IPS-18a (cell line): ENCODE measurements around the gene MYO6.

Experiments
- H3K27ac ChIP-seq: one replicate; pipeline ENCODE4 v1.5.1; 2013; ENCODE audit warnings: low read length
- H3K27me3 ChIP-seq: one replicate; pipeline ENCODE4 v1.6.1; 2013; ENCODE audit warnings: mild to moderate bottlenecking, low read length; ENCODE audit not compliant: control insufficient read depth, insufficient read depth
- H3K36me3 ChIP-seq: one replicate; pipeline ENCODE4 v1.6.1; 2013; ENCODE audit warnings: low read depth, low read length; ENCODE audit not compliant: control insufficient read depth
- H3K4me1 ChIP-seq: one replicate; pipeline ENCODE4 v1.6.1; 2013; ENCODE audit warnings: low read depth, low read length; ENCODE audit not compliant: control insufficient read depth
- H3K4me3 ChIP-seq: one replicate; pipeline ENCODE4 v1.5.1; 2013; ENCODE audit warnings: low read length
- H3K9ac ChIP-seq: one replicate; pipeline ENCODE4 v1.6.1; 2013; ENCODE audit warnings: mild to moderate bottlenecking, low read length, moderate library complexity
- H3K9me3 ChIP-seq: one replicate; pipeline ENCODE4 v1.6.1; 2013; ENCODE audit warnings: low read depth, low read length; ENCODE audit not compliant: control insufficient read depth

Gene MYO6

DNA sequence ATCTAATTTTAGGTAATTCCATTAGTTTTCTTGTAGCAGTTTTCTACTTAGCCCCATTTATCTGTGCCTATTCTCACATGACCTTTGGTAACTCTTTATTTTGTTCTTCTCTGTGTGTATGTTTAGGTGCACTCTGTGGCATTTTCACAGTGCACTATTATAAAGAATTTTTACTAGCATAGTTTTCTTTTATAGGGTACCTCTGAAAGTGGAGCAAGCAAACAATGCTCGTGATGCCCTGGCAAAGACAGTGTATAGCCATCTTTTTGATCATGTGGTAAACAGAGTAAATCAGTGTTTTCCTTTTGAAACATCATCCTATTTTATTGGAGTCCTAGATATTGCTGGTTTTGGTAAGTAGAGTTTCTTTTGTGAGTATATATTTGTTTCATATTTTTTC lies 107.9 kb downstream of the MYO6 start:
- Histone ChIP-seq H3K27me3 (no peaks in the 10 kb centered on the region), H3K4me1 (no peaks in the 10 kb centered on the region), H3K9ac (no peak overlapping the region), H3K4me3 (no peak overlapping the region), H3K9me3 (no peaks in the 10 kb centered on the region), H3K36me3 (no peaks in the 10 kb centered on the region), H3K27ac (no peak overlapping the region)

DNA sequence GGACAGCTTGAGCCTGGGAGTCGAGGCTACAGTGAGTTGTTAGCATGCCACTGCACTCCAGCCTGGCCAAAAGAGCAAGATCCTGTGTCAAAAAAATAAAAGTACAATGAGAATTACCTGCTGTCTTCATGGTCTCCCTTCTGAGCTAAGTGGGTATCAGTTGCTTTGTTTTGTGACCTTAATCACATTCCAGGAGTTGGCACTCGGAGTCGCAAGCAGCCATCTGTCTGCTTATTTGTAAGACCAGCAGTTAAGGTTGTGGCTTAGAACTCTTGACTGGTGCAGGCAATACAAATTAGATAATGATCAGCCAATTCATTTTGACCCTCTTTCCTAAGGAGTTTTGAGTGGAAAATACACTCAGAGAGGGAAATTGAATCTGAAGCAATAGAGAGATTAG lies 114.0 kb downstream of the MYO6 start:
- H3K9ac ChIP-seq, result no peak overlapping the region
- H3K27me3 ChIP-seq, result no peaks in the 10 kb centered on the region
- H3K4me1 ChIP-seq, result no peaks in the 10 kb centered on the region
- H3K36me3 ChIP-seq, result peaks cover 6% of the 10 kb centered on the region
- H3K4me3 ChIP-seq, result no peak overlapping the region
- H3K27ac ChIP-seq, result no peak overlapping the region
- no peaks in the 10 kb centered on the region for H3K9me3 ChIP-seq

DNA sequence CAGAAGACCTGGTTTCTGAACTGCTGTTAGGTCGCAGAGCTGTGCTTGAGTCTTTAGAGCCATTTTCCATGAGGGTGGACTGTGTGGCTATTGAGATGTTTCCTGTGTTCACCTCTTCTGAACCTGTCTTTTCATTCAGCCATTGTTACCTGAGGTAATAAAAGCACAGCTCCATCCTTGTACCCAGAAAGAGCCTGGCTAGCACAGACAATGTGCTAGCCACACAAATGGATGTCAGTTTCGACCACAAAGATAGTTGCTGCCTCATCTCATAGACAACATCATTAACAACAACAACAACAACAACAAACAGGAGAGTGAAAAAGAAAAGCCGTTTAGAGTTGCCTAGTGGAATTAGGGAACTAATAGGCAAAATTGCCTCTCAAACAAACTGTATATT lies 114.7 kb downstream of the MYO6 start:
- Histone ChIP-seq H3K4me3 (no peak overlapping the region), H3K27ac (no peak overlapping the region), H3K36me3 (peaks cover 6% of the 10 kb centered on the region)

DNA sequence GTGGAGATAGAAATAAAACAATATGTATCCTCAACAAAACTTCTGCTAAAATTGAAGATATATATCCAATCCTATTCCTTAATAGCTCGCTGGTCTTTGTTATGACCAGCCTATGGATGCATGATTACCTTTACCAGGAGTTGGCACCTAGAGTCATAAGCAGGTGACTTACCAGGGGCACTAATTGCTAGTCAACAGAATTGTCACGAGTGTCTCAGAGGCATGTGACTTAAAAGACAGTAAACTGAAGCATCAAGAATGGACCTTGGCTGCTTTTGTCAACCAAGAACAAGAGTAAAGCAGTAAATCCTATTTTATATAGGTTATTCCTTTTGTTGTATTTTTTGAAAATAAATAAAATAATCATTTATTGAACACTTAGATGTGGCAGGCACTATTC lies 115.4 kb downstream of the MYO6 start:
- no peaks in the 10 kb centered on the region for H3K4me1 ChIP-seq
- no peak overlapping the region for H3K9ac ChIP-seq
- no peaks in the 10 kb centered on the region for H3K27me3 ChIP-seq
- H3K36me3 ChIP-seq, result peaks cover 6% of the 10 kb centered on the region
- no peak overlapping the region for H3K4me3 ChIP-seq
- no peak overlapping the region for H3K27ac ChIP-seq
- H3K9me3 ChIP-seq, result no peaks in the 10 kb centered on the region

More for the DNA sequence above, 114.7 kb downstream of the MYO6 start:
- no peak overlapping the region for H3K9ac ChIP-seq
- no peaks in the 10 kb centered on the region for H3K9me3 ChIP-seq
- H3K27me3 ChIP-seq, result no peaks in the 10 kb centered on the region
- no peaks in the 10 kb centered on the region for H3K4me1 ChIP-seq

DNA sequence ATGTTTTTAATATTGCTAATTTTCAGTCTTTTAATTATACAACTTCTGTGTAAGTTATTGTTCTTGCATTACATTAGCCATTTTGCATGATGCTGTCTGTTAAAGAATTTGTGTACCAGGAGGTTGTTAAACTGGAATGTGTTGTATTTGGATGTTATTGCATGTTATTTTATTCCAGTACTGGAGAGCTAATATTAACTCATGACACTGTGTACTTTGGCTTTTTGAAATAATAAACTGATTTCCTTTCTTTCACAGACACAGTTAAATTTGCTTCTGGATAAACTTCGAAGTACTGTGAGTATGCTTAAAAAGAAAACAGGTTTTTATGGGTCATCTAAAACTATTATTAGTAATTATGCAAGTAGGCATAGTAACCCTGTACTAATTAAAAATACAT lies 121.3 kb downstream of the MYO6 start:
- Histone ChIP-seq H3K9ac (no peak overlapping the region), H3K4me3 (no peak overlapping the region), H3K27me3 (no peaks in the 10 kb centered on the region), H3K9me3 (no peaks in the 10 kb centered on the region), H3K36me3 (peaks cover 8% of the 10 kb centered on the region), H3K27ac (no peak overlapping the region), H3K4me1 (no peaks in the 10 kb centered on the region)

DNA sequence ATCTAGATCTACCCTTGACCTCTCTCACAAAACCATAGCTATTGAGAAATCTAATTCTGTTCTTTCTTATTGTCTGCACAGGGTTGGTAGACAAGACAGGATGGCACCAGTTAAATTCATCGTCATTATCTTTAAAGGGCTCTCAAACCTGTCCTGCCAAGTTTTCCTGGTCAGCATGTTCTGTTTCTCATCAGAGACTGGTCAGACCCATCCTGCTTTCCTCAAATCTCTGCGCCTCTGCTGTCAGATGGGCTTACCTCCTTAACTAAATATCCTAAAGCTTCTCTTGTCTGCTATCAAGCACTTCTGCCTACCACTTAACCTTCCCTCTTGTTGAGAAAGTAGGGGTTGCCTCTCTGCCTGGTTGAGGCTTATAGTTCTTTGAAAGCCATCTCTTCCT lies 125.2 kb downstream of the MYO6 start:
- H3K9me3 ChIP-seq, result no peaks in the 10 kb centered on the region
- H3K27ac ChIP-seq, result no peak overlapping the region
- H3K9ac ChIP-seq, result no peak overlapping the region
- no peaks in the 10 kb centered on the region for H3K4me1 ChIP-seq
- H3K4me3 ChIP-seq, result no peak overlapping the region
- H3K36me3 ChIP-seq, result peaks cover 8% of the 10 kb centered on the region
- no peaks in the 10 kb centered on the region for H3K27me3 ChIP-seq

DNA sequence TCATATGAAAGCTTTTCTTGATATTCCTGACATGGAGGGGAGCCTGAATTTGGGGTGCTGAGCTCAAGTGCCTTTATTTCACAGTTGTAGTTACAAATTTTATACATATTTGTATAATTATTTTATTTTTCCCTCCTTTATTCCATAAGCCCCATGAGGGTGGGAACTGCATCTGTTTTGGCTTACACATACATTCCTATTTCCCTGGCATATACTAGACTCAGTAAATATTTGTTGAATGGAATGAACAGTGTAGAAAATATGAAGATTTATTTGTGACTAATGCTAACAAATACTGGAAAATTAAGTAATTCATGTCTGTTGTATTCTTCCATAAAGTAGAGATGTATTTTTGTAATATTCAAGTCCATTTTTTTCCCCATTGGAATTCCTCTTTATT lies 127.1 kb downstream of the MYO6 start:
- H3K9ac ChIP-seq, result no peak overlapping the region
- no peaks in the 10 kb centered on the region for H3K27me3 ChIP-seq
- H3K4me3 ChIP-seq, result no peak overlapping the region
- H3K27ac ChIP-seq, result no peak overlapping the region
- H3K9me3 ChIP-seq, result no peaks in the 10 kb centered on the region
- peaks cover 8% of the 10 kb centered on the region for H3K36me3 ChIP-seq
- H3K4me1 ChIP-seq, result no peaks in the 10 kb centered on the region

DNA sequence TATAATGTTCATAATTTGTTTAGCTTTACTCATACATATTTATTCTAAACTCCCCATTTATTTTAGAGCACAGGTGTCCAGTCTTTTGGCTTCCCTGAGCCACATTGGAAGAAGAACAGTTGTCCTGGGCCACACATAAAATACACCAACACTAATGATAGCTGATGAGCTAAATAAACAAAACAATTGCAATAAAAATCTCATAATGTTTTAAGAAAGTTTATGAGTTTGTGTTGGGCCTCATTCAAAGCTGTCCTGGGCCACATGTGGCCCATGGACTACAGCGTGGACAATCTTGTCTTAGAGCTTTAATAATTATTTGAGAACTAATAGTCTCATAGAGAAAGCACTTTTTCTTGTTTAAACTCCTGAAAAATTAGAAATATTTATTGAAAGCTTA lies 131.3 kb downstream of the MYO6 start:
- no peaks in the 10 kb centered on the region for H3K9me3 ChIP-seq
- no peak overlapping the region for H3K4me3 ChIP-seq
- H3K9ac ChIP-seq, result no peak overlapping the region
- H3K27me3 ChIP-seq, result no peaks in the 10 kb centered on the region
- H3K4me1 ChIP-seq, result no peaks in the 10 kb centered on the region
- H3K27ac ChIP-seq, result no peak overlapping the region
- no peaks in the 10 kb centered on the region for H3K36me3 ChIP-seq

DNA sequence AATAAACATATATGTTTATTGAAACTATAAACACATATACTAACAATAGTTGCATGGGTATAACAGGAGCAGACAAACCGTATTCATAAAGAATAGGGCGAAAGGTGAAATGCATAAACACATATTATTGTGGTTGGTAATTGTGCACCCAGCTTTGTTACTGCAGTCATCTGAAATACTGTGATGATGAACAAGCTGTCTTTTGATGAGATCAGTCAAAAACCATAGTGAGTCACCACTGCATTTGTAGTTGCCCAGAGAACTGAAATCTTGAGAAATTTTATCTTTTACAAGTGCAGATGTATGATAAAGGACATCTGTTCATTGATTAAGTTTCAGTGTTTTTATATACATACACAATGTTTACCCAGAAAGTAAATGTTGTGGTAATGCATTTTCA lies 133.7 kb downstream of the MYO6 start:
- no peak overlapping the region for H3K4me3 ChIP-seq
- H3K9me3 ChIP-seq, result no peaks in the 10 kb centered on the region
- H3K9ac ChIP-seq, result no peak overlapping the region
- H3K36me3 ChIP-seq, result no peaks in the 10 kb centered on the region
- H3K27ac ChIP-seq, result no peak overlapping the region
- H3K4me1 ChIP-seq, result no peaks in the 10 kb centered on the region
- H3K27me3 ChIP-seq, result no peaks in the 10 kb centered on the region

DNA sequence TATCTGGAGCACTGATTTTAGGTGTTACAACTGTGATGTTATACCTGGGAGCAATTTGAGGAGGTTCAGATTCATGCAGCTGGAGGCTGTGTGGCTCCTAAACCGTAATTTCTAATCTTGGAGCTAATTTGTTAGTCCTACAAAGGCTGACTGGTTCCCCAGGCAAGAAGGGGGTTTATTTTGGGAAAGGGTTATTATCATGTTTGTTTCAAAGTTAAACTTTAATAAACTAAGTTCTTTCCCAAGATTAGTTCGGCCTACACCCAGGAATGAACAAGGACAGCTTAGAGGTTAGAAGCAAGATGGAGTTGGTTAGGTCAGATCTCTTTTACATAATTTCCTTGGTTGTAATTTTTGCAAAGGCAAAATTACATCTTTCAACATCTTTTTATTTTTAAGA lies 135.8 kb downstream of the MYO6 start:
- H3K36me3 ChIP-seq, result no peaks in the 10 kb centered on the region
- H3K4me1 ChIP-seq, result no peaks in the 10 kb centered on the region
- H3K4me3 ChIP-seq, result no peak overlapping the region
- H3K27ac ChIP-seq, result no peak overlapping the region
- no peaks in the 10 kb centered on the region for H3K27me3 ChIP-seq
- H3K9ac ChIP-seq, result no peak overlapping the region
- no peaks in the 10 kb centered on the region for H3K9me3 ChIP-seq

DNA sequence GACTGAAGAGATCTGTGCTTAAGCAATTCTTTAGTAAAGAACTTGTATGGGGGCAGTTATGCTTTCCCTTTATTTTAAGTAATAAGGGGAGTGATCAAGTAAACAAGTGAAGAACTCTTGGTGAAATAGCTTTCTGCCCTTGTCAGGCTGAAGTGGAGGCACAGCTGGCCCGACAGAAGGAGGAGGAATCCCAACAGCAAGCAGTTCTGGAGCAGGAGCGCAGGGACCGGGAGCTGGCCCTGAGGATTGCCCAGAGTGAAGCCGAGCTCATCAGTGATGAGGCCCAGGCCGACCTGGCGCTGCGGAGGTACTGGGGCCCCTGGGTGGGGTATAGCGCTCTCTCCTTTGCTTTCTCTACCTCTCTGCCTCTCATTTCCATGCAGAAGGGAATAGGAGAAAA lies 143.3 kb downstream of the MYO6 start:
- H3K27ac ChIP-seq, result no peak overlapping the region
- no peaks in the 10 kb centered on the region for H3K9me3 ChIP-seq
- H3K4me1 ChIP-seq, result no peaks in the 10 kb centered on the region
- no peak overlapping the region for H3K9ac ChIP-seq
- no peaks in the 10 kb centered on the region for H3K27me3 ChIP-seq
- H3K4me3 ChIP-seq, result no peak overlapping the region
- H3K36me3 ChIP-seq, result no peaks in the 10 kb centered on the region

DNA sequence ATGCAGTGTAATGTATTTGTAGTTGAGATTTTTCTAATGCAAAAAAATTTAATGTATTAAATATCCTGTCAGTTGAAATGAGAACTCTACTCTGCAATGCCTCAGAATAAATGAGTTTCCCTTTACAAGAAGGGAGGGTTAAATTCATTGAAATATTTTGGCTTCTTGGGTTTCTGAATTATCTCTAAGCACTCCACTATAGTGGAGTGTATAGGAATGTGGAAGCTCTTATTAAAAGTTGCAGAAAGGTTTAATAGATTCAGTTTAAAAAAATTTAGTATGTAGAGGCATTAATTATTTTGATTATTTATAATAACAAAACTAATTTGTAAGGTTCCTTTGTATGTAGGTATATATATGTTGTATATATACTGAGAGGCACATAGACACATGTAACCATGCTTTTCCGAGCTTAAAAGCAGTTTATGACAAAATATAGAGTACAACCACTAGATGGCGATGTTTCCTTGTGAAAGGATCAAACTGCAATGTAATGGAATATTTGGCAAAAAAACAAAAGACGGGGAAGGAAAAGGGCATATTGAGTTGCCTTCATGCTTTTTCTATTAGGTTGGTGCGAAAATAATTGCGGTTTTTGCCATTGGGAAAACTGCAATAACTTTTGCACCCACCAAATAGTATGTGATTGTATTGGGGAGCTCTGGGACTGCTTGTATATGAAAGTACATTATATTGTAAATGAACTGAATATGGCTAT lies 144.2 kb downstream of the MYO6 start:
- H3K36me3 ChIP-seq, result no peaks in the 10 kb centered on the region
- no peaks in the 10 kb centered on the region for H3K4me1 ChIP-seq
- no peak overlapping the region for H3K27ac ChIP-seq
- H3K9ac ChIP-seq, result no peak overlapping the region
- H3K9me3 ChIP-seq, result no peaks in the 10 kb centered on the region
- H3K27me3 ChIP-seq, result no peaks in the 10 kb centered on the region
- H3K4me3 ChIP-seq, result no peak overlapping the region
